Natural killer cell treated with Interleukin-12 subunit alpha and Interleukin-12 subunit beta and Interleukin-15 and Interleukin-18, amount 100 ng/mL, for 72 hours (primary cell): ENCODE measurements around the gene GTF2IRD2. TPM values are rescaled to one million over a fixed set of nuclear protein-coding genes. Genes with fewer than 3 reads are reported as not detected.
"Not testable (repeated sequence)": the region's sequence is repeated elsewhere in the genome, so short reads cannot be mapped to it uniquely, and the experiment has no call there.

Experiments
- ATAC-seq, 2 donors: fragments of 150-1000 bp; cut with Tn5 transposase in 1 of 2; sonication (Bioruptor Pico), chemical (Tn5 transposase) in 1 of 2; 2 replicates each; pipeline ENCODE4 v1.10.0; 2021
- DNase-seq: peaks from one replicate; pipeline ENCODE4 v3.0.0; 2022; ENCODE audit warnings: low spot score
- H3K27ac Mint-ChIP-seq, 2 donors: 1 replicate in 1 of 2; 2 replicates in 1 of 2; pipeline ENCODE4 v1.8.0; 2022; ENCODE audit warnings: mixed read lengths in 2 of 2, mild to moderate bottlenecking in 1 of 2, moderate library complexity in 1 of 2
- H3K27me3 Mint-ChIP-seq, 2 donors: 1 replicate in 1 of 2; 2 replicates in 1 of 2; pipeline ENCODE4 v1.8.0; 2022; ENCODE audit warnings: mixed read lengths in 2 of 2
- H3K36me3 Mint-ChIP-seq: one replicate; pipeline ENCODE4 v1.8.0; 2022; ENCODE audit warnings: mixed read lengths
- H3K4me1 Mint-ChIP-seq, 2 donors: 1 replicate in 1 of 2; 2 replicates in 1 of 2; pipeline ENCODE4 v1.8.0; 2022; ENCODE audit warnings: low read depth in 2 of 2, mixed read lengths in 2 of 2, mild to moderate bottlenecking in 1 of 2
- H3K4me3 Mint-ChIP-seq: one replicate; pipeline ENCODE4 v1.8.0; 2022; ENCODE audit warnings: mixed read lengths
- H3K9me3 Mint-ChIP-seq: 2 replicates; pipeline ENCODE4 v1.8.0; 2022; ENCODE audit warnings: mixed read lengths
- total RNA-seq, 2 donors: library from RNA; stranded (reverse); gene quantifications; one replicate each; pipeline ENCODE4 v1.2.3, GENCODE V29; 2022

Gene GTF2IRD2
- total RNA-seq, 2 donors from 2014 or later, result 13.0 to 14.8 TPM

DNA sequence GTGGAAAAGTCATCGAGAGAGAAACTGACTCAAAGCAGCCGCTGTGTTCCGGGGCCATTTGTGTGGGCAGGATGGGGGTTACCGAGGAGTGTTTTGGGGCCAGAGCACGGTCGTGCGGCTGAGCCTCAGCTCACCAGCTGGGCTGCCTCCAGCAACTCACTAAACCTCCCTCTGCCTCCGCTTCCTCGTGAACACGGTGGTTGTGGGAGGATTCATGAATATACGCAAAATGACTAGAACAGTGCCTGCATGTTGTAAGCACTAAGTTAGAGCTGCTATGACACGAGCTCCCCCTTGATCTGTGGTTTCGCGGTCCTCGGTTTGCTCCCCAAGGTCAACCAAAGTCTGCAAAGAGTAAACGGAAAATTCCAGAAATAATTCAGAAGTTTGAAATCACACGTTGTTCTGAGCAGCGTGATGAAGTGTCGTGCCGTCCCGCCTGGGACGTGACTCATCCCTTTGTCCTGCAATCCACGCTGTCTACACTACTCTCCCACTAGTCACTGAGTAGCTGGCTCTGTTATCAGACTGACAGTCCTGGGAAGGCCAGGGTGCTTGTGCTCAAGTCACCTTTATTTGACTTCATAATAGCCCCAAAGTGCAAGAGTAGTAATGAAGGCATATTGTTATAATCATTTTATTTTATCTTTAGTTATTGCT, 31.1 kb downstream of the GTF2IRD2 start:
- H3K27me3 Mint-ChIP-seq, H3K4me1 Mint-ChIP-seq, H3K27ac Mint-ChIP-seq, H3K4me3 Mint-ChIP-seq, H3K36me3 Mint-ChIP-seq, DNase-seq, H3K9me3 Mint-ChIP-seq: not testable (repeated sequence)
- peak in 1 of 2 donors; percentile 53 for ATAC-seq

DNA sequence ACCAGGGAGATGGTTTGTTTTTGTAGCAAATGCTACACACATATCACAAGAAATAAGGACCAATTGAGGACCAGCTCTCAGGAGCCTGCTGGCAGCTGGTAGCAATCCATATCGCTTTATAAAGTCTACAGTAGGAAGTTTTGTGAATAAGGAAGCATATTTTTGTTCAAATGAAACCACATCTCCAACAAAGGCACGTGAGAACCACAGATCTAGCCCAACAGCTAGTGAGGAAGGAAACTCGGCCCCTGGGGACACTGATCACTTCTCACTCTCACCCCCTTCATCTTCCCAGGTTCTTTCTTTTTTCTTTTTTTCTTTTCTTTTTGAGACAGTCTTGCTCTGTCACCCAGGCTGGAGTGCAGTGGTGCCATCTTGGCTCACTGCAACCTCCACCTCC, 35.5 kb downstream of the GTF2IRD2 start:
- not testable (repeated sequence) for H3K9me3 Mint-ChIP-seq, DNase-seq, H3K4me3 Mint-ChIP-seq, H3K27ac Mint-ChIP-seq, H3K4me1 Mint-ChIP-seq, ATAC-seq, H3K27me3 Mint-ChIP-seq, H3K36me3 Mint-ChIP-seq

DNA sequence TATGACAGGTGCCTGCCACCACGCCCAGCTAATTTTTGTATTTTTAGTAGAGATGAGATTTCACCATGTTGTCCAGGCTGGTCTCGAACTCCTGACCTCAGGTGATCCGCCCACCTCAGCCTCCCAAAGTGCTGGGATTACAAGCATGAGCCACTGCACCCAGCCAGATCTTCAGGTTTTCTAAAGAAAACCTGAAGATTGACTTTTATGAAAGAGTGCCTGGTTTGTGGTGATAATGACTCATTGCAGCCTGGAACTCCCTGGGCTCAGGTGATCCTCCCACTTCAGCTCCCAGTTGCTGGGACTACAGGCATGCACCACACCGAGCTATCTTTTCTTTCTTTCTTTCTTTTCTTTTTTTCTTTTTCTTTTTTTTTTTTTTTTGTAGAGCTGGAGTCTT, 52.8 kb downstream of the GTF2IRD2 start:
- not testable (repeated sequence) for H3K4me1 Mint-ChIP-seq, ATAC-seq, H3K27ac Mint-ChIP-seq, H3K9me3 Mint-ChIP-seq, H3K4me3 Mint-ChIP-seq, H3K27me3 Mint-ChIP-seq, DNase-seq, H3K36me3 Mint-ChIP-seq

DNA sequence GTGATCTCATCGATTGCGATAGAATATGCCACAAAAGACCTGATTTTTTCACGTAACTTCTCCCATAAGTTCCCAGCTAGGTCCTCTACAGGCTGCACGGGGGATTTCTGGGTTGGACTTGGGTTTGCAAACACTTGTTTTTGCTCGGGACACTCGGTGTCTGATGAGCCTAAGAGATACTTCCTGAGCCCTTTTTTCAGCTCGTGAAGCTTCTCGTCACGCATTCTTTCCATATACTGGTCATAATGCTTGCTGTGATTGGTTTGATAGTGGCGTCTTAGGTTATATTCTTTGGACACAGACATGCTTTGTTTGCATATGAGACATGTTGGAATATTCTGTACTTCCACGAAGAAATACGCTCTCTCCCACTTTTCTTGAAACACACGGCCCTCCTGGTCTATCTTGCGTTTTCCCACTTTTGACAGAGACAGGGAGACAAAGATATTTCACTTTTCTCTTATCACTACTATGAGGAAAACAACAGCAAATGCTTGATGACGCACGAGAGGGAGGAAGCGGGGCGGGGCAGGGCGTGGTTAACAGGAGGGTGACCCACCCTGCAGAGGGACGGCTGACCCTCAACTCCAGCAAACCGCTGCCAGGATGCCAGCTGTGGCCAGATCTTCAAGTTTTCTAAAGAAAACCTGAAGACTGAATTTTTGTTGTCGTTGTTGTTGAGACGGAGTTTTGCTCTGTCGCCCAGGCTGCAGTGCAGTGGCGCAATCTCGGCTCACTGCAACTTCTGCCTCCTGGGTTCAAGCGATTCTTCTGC, 53.4 kb downstream of the GTF2IRD2 start:
- not testable (repeated sequence) for DNase-seq, H3K36me3 Mint-ChIP-seq, H3K27ac Mint-ChIP-seq, H3K4me3 Mint-ChIP-seq, H3K4me1 Mint-ChIP-seq, ATAC-seq, H3K27me3 Mint-ChIP-seq, H3K9me3 Mint-ChIP-seq

DNA sequence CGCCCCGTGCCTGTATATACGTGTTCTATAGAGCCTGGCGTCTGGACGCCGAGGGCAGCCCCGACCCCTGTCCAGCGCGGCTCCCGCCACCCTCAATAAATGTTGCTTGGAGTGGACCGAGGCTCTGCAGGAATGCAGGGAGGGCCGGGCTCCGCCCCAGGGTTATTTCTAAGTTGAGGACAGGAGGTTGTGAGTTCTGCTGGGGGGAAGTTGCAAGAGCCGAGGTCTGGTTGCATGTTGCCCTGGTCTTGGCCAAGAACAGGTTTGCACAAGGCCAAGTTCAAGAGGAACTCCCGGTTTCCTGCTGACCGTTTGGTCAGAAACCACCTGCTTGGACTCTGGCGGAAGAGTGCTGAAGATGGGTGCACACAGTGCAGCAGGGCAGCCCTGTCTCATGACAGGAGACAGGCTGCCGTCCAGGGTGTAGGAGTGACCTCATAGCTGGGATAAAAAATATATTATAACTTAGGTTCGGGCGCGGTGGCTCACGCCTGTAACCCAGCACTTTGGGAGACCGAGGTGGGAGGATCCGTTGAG, 62.1 kb downstream of the GTF2IRD2 start:
- not testable (repeated sequence) for H3K9me3 Mint-ChIP-seq, H3K4me3 Mint-ChIP-seq, H3K27me3 Mint-ChIP-seq, H3K4me1 Mint-ChIP-seq, DNase-seq, H3K36me3 Mint-ChIP-seq, H3K27ac Mint-ChIP-seq, ATAC-seq

DNA sequence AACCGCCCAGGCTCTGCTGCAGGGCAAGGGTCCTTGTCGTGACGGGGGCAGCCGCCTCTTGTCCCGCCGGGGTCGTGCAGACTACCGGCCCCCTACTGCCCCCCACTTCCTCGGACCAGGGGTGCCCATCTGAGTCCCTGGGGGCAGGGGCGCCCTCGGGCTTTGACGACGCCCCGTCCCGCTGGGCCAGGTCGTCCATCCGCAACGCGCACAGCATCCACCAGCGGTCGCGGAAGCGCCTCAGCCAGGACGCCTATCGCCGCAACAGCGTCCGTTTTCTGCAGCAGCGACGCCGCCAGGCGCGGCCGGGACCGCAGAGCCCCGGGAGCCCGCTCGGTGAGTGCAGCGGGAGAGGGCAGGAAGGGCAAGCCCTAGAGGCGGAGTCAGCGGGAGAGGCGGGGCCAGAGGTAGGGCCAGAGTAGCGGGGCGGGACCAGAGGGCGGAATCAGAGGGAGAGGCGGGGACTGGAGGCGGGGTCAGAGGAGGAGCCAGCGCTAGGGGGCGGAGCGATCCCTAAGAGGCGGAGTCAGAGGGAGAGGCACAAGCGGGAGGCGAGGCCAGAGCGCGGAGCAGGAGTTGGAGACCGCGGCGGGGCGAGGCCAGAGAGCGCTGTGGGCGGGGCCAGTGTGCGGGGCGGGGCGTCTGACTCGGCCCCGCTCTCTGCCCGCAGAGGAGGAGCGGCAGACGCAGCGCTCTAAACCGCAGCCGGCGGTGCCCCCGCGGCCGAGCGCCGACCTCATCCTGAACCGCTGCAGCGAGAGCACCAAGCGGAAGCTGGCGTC, 62.8 kb downstream of the GTF2IRD2 start:
- not testable (repeated sequence) for H3K9me3 Mint-ChIP-seq, H3K27me3 Mint-ChIP-seq, H3K4me3 Mint-ChIP-seq, H3K4me1 Mint-ChIP-seq, H3K36me3 Mint-ChIP-seq, H3K27ac Mint-ChIP-seq
- DNase-seq (peak; percentile 94), ATAC-seq (peak; percentile 96 to 97)

DNA sequence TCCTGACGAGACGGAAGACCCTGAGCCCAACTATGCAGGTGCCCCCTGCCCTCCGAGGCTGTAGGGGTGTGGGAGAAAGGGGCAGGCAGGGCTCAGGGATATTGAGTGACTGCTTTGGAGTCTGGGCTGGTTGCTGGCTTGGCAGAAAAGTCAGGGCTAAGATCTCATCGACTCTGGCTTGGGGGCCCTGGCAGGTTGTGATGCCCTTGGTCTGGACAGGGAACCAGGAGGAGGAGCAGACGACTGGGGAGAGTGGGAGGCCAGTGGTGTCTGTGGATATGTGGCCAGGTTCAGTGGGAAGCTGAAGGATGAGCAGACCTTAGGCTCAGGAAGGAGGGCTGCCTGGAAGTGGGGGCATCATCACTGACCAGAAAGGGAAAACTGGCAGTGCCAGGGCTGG, 67.8 kb downstream of the GTF2IRD2 start:
- H3K27me3 Mint-ChIP-seq, H3K9me3 Mint-ChIP-seq, ATAC-seq, H3K4me3 Mint-ChIP-seq, H3K36me3 Mint-ChIP-seq, H3K4me1 Mint-ChIP-seq, H3K27ac Mint-ChIP-seq, DNase-seq: not testable (repeated sequence)

DNA sequence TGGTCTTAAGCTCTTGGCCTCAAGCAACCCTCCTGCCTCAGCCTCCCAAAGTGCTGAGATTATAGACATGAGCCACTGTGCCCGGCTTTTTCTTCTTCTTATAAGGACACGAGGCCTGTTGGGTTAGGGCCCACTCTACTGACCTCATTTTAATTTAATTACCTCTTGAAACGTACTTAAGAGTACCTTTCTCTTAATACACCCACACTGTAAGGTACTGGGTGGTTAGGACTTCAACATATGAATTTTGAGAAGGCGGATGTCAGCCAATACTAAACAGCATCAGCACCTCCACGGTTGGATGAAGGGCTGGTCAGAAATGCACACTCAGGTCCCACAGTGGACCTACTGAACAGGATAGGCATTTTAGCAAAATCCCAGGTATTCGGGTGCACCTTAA, 69.7 kb downstream of the GTF2IRD2 start:
- H3K4me1 Mint-ChIP-seq, H3K27ac Mint-ChIP-seq, H3K27me3 Mint-ChIP-seq: not testable (repeated sequence)

DNA sequence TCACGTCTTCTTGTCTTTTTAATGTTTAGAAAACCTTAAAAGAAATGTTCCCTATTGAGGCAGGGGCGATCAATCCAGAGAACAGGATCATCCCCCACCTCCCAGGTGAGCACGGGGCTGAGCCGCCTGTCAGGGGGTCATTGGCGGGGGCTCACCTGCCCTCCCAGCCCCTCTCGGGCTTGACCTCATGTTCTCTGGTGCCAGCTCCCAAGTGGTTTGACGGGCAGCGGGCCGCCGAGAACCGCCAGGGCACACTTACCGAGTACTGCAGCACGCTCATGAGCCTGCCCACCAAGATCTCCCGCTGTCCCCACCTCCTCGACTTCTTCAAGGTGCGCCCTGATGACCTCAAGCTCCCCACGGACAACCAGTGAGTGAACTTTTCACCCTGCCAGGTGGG, 72.4 kb downstream of the GTF2IRD2 start:
- not testable (repeated sequence) for H3K27me3 Mint-ChIP-seq, DNase-seq, ATAC-seq, H3K4me3 Mint-ChIP-seq, H3K4me1 Mint-ChIP-seq, H3K27ac Mint-ChIP-seq, H3K9me3 Mint-ChIP-seq, H3K36me3 Mint-ChIP-seq

More for the DNA sequence above, 69.7 kb downstream of the GTF2IRD2 start:
- not testable (repeated sequence) for H3K4me3 Mint-ChIP-seq, H3K36me3 Mint-ChIP-seq, H3K9me3 Mint-ChIP-seq, DNase-seq, ATAC-seq

DNA sequence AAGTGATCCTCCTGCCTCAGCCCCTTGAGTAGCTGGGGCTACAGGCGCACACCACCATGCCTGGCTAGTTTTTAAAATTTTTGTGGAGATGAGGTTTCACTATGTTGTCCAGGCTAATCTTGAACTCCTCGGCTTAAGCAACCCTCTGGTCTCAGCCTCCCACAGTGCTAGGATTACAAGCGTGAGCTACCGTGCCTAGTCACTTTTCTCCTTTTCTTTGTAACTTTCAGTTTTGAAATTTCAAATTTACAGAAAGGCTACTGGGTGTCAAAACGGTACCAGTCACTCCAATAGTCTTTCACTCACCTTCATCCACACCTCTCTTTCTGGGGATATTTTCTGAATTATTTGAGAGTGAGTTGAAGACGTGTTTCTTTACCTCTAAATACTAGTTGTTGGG, 76.3 kb downstream of the GTF2IRD2 start:
- H3K4me1 Mint-ChIP-seq, H3K36me3 Mint-ChIP-seq: not testable (repeated sequence)
- peak; percentile 84 for ATAC-seq

DNA sequence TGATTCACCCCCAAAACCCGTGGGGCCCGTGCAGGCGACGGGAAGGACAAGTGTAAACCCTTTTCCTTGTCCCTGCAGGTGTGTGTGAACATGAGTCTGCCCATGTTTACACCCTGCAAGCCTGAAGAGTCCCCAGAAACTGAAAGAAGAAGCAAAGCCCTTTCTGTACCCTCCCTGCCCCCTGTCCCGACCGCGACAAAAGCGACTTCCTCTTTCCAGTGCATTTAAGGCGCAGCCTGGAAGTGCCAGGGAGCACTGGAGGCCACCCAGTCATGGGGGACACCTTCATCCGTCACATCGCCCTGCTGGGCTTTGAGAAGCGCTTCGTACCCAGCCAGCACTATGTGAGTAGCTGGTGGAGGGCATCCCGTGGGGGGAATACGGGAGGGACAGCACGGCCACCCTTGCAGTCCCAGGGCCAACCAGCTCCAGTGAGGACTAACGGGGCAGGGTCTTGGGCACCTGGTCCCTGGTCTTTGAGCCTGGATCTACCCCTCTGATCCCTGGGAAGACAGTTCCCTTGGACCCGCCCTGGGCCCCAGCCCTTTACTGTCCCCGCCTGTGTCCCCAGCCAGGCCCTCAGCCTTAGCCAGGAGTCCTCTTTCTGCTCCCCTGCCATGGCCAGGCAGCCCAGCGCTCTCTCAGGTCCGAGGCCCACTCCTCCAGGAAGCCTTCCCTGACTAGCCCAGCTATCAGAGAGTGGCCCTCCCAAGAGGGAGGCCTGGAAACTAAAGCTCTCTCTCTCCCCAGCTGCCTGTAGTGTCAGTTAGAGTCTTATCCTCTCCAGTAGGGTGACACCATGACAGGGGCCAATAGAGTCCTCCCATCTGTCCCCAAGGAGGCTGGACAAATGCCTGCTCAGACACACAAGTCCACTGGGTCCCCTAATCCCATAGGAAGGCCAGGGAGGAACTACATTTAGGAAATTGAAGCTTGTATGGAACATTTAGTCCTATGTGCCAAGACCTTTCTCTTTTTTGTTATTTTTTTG, 77.3 kb downstream of the GTF2IRD2 start, which contains the start of gene NCF1:
Gene NCF1 (plus strand): TSS at position 252 of the 991 bp plus-strand sequence. CDS start 21 bp downstream, at position 273.
- not testable (repeated sequence) for H3K27me3 Mint-ChIP-seq, H3K36me3 Mint-ChIP-seq, H3K4me1 Mint-ChIP-seq, H3K9me3 Mint-ChIP-seq, DNase-seq, H3K27ac Mint-ChIP-seq, H3K4me3 Mint-ChIP-seq
- peak; percentile 55 to 60 for ATAC-seq

More for the DNA sequence above, 76.3 kb downstream of the GTF2IRD2 start:
- H3K9me3 Mint-ChIP-seq, H3K27ac Mint-ChIP-seq, DNase-seq, H3K27me3 Mint-ChIP-seq, H3K4me3 Mint-ChIP-seq: not testable (repeated sequence)

DNA sequence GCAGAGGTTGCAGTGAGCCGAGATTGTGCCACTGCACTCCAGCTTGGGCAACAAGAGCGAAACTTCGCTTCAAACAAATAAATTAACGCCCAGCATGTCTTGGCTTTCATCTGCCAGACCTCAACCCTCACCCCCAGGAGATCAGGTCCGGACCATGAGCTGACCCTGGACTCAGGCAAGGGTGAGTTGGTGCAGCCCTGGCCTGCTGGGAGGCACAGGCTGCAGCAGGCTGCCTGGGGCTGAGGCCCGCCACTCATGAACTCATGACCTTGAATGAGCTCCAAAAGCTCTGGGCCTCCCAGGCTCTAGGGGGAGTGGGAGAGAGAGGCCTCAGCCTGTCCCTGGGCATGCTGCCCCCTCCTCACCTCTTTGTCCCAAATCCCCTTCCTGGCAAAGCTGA, 79.3 kb downstream of the GTF2IRD2 start:
- H3K36me3 Mint-ChIP-seq, H3K4me3 Mint-ChIP-seq, H3K27me3 Mint-ChIP-seq, ATAC-seq, H3K4me1 Mint-ChIP-seq, H3K27ac Mint-ChIP-seq, H3K9me3 Mint-ChIP-seq: not testable (repeated sequence)
- peak; percentile 45 for DNase-seq

DNA sequence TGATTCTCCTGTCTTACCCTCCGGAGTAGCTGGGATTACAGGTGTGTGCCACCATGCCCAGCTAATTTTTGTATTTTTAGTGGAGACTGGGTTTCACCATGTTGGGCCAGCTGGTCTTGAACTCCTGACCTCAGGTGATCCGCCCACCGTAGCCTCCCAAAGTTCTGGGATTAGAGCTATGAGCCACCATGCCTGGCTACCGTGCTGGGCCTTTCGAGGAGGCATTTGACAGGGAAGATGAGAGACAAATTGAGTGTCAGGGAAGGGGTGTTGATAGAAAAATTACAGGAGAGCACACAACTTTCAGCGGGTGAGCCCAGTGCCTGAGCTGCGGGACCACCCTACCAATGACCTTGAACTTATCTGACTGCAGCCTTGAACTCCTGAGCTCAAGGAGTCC, 81.3 kb downstream of the GTF2IRD2 start:
- not testable (repeated sequence) for ATAC-seq

More for the DNA sequence above, 81.3 kb downstream of the GTF2IRD2 start:
- H3K27ac Mint-ChIP-seq, H3K27me3 Mint-ChIP-seq, H3K4me1 Mint-ChIP-seq, DNase-seq, H3K9me3 Mint-ChIP-seq, H3K4me3 Mint-ChIP-seq, H3K36me3 Mint-ChIP-seq: not testable (repeated sequence)
